NCI-H524 (cell line): ENCODE data around the gene BCL7C.
A peak's percentile ranks its signal among the peaks of the same experiment; 100 is the strongest.
"Not testable (repeated sequence)": the region's sequence is repeated elsewhere in the genome, so short reads cannot be mapped to it uniquely, and the experiment has no call there.

Experiments
- DNase-seq, 2 experiments: peaks; one replicate each; lab custom pipeline; 2025; lab: John Stamatoyannopoulos, UW

Gene BCL7C

DNA sequence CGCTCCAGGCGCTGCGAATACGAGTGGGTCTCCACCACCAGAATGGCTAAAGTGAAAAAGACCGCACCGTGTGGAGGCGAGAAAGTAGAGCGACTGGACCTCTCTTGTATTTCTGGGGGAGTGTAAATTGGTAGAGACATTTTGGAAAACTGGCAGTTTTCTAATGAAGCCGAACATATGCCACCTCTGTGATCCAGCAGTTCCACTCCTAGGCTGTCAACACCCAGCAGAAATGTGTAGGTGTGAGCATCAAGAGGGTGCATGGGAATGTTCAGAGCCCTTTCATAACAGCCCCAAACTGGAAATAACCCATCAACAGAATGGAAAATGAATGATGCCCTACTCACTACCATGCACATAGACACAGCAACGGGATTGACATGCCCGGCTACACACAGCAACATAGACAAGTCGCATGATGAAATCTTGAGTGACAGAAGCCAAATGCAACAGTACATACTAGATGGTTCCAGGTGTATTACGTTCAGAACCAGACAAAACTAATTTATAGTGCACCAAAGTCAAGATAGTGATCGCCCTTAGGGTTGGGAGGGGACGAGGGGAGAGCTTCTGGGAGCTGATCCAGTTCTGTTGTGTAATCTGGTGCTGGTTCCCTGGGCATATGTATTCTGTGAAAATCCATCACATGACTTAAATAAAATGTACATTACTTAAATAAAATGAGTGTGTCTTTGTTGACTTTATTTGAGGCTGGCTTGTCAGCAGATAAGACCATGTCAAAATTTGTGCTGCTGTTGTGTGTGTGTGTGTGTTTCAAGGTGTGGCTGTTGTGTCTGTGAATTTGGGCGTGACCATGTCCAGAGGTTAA lies 877 bp upstream of the BCL7C start:
- no peak for DNase-seq

DNA sequence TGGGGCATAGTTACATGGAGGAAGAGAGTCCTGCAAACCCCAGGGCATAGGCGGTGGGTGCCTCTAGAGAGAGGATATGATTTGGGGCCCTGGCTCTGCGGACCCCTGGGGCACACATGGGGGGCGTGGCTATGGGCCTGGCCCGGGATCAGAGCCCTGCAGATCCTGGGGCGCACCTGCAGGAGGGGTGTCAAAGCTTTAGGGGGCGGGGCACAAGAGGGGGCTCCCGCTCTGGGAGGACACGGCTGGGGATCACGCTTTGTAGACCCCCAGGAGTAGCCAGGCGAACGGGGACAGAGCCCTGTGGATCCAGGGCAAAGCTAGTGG lies 497 bp downstream of the BCL7C start:
- peak in 1 of 2 experiments; percentile 31 for DNase-seq

DNA sequence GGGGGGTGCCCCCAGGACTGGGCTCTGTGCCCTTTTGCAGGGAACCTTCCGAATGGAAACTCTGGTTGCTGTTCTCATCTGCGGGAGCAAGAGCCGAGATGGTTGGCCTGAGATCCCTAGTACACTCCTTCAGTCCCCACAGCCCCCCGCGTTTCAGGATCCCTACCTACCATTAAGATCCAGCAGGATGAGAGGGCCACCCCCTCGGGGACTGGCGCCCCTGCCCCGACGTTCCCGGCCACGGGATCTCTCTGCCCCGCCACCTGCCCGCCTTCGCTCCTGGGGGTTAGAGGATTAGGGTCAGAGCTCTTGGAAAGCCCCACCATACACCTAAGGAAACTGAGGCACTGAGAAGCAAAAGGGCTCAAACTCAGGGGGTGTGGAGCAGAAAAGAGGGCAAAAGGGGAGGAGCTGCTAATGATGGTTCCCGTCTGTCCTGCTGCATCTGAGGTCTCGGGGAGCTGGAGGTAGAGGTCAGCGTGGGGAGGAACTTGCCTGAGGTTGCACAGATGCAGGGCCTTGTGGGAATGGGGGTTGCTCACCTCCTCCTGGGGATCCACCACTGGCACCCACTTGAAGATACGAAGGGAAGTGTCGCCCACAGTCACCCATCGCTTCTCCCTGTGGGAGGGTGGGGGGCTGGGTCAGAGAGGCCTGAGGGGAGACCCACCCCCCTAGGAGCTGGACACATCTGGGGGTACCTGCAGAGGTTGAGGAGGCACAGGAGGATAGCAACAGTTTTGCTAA lies 1.0 kb downstream of the BCL7C start:
- DNase-seq = no peak

DNA sequence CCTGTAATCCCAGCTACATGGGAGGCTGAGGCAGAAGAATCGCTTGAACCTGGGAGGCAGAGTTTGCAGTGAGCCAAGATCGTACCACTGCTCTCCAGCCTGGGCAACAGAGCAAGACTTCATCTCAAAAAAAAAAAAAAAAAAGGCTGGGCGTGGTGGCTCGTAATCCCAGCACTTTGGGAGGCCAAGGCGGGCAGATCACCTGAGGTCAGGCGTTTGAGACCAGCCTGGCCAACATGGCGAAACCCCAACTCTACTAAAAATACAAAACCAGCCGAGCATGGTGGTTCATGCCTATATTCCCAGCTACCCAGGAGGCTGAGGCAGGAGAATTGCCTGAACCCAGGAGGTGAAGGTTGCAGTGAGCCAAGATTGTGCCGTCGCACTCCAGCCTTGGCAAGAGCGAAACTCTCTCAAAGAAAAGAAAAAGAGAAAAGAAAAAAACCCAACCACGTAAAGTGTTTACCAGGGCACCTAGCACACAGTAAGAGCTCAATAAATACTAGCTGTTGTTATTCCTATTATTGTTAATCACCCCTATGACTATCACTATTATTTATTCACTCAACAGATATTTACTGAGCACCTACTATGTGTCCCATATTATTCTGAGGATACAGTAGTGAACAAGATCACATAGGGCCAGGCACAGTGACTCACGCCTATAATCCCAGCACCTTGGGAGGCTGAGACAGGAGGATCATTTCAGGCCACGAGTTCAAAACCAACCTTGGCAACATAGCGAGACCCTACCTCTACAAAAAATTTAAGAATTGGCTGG lies 2.6 kb downstream of the BCL7C start:
- DNase-seq = not testable (repeated sequence)

DNA sequence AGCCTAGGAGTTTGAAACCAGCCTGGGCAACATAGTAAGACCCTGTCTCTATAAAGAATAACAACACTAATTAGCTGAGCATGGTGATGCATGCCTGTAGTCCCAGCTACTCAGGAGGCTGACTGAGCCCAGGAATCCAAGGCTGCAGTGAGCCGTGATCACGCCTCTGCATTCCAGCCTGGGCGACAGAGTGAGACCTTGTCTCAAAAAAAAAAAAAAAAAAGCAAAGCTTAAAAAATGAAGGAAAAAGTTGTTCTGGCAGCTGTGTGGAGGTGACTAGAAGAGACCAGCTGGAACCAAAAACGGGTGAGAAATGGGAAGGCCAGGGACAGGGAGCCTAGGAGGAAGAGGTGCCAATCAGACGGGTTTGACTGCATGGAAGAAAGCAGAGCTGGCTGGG lies 4.2 kb downstream of the BCL7C start:
- DNase-seq = no peak

DNA sequence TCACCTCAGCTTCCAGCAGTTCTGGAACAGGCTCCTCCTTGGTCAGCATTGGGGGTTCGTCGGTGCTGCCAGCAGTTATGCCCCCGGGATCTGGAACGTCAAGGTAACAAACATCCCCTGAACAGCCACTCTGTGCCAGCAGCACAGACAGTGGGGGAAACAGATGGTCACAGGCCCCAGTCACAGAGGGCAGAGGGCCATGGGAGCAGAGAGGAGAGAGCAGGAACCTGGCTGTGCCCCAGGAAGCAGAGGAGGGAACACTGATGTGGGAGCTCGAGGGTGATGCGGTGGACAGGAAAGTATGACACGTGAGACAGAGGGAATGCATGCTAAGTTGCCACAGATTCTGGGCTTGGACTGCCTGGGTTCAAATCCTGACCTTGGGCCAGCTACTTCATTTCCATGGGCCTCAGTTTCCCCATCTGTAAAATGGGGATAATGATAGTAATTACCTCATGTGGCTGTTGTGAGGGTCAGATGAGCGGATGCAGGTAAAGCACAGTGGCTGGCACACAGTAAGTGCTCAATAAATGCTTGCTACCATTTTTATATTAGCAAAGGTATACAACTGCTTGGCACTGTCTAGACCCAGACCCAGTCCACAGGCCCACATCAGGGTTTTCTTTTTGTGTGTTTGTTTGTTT lies 4.9 kb downstream of the BCL7C start:
- no peak for DNase-seq

DNA sequence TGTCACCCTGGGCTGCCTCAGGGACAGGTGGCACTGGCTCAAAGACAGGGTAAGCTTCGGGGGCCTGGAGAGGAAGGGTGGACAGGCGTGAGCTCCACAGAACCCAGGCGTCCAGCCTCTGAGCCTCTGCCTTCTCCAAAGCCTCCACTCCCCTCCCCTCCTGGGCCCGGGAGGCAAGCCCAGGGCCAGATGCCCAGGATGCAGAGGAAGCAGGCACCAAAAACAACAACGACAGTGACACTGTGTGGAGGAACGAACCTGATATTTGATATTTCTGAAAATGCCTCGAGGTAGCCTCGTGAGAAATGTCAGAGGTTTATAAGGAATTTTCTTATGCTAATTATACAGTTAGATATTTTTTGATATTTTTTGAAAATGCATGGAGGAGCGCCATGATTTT lies 6.0 kb downstream of the BCL7C start:
- no peak for DNase-seq

DNA sequence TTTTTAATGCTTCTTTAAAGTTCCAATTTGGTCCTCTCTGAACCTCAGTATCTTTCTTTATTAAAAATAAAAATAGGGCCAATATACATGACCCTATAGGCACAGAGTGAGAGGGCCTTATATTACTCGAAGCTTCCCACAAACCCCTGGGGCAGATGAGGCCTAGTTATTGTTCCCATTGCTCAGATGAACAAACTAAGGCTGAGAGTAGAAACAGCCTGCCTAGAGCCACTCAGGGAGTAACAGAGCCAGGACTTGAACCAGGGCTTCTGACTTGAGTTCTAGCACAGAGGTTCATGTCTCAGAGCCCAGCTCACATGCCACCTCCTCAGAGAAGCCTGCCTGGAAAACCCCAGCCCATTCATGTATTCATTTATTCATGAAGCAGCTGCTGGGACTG lies 7.7 kb downstream of the BCL7C start:
- DNase-seq = no peak

DNA sequence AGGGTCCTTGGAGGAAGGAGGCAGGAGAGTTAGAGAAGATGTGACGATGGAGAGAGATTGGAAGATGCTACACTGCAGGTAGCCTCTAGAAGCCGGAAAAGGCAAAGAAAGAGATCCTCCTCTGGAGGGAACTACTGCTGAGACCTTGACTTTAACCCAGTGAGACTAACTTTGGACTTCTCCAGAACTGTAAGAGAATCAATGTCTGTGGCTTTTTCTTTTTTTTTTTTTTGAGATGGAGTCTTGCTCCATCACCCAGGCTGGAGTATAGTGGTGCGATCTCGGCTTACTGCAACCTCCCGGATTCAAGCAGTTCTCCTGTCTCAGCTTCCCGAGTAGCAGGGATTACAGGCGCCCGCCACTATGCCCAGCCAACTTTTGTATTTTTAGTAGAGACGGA lies 8.7 kb downstream of the BCL7C start:
- DNase-seq = no peak

DNA sequence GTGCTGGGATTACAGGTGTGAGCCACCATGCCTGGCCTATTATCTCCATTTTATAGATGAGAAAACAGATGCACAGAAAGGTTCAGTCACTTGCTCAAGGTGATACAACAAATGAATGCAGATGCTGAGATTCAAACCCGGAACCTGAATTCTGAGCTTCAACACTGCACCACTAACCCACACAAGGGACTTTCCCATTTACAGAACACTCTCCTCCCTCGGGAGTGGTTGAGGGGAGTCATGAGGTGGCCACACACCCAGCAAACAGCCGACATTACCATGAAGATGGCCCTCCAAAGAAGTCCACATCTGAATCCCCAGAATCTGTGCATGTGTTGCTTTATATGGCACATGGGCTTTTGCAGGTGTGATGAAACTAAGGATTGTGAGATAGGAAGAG lies 9.1 kb downstream of the BCL7C start:
- no peak for DNase-seq

DNA sequence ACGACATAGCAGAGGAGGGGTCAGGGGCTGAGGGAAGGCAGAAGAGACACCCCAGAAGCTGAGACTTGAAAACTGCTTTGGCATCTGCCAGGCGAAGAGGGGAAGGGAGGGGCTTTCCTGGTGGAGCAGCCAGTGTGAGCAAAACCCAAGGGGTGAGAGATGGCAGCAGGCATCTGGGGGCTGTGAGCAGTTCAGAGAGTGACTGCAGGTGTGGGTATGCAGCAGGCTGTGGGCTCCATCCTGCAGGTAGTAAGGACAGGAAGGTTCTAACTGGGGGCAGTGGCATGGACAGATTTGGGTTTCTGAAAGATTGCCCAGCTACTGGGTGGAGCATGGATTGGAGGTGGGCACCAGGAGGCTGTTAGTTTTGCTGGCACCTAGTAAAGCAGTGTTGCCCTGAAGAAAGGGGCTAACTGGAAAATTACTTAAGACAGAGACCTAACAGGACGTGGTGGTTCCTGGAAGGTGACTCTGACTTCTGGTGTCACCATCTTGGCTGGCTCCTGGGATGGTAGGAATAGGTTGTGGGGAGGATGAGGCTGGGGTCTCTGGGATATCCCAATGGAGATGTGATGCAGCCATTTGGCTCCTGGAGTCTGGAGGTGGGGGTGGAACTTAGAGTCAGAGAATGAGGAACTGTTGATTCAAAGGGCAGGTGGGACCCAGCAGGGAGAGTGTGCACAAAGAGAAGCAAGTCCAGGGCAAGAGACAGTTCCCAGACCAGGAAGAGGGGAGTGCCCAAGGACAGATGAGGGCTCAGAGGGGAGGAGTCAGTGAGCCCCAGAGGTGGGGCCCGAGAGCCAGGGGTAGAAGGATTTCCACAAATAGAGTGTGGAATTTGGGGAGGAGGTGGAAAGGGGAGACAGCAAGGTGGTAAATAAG lies 11.2 kb downstream of the BCL7C start:
- DNase-seq = no peak

DNA sequence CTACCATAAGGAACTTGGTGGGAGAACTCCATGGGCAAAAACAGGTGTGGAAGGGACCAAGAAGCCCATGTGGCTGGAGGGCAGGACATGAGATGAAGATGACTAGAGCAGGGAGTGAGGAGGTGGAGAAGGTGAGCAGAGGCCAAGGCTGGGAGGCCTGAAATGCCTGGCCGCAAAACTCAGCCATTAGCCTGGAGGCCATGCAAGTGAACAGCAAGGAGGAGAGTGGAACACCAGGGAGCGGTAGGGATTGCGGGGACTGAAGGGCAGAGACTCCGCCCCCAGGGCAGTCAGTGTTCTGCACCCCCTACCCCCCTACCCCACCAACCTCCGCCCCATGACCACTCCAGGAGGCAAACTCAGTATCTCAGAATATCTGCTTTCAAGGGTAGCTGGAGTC lies 17.0 kb downstream of the BCL7C start:
- no peak for DNase-seq

DNA sequence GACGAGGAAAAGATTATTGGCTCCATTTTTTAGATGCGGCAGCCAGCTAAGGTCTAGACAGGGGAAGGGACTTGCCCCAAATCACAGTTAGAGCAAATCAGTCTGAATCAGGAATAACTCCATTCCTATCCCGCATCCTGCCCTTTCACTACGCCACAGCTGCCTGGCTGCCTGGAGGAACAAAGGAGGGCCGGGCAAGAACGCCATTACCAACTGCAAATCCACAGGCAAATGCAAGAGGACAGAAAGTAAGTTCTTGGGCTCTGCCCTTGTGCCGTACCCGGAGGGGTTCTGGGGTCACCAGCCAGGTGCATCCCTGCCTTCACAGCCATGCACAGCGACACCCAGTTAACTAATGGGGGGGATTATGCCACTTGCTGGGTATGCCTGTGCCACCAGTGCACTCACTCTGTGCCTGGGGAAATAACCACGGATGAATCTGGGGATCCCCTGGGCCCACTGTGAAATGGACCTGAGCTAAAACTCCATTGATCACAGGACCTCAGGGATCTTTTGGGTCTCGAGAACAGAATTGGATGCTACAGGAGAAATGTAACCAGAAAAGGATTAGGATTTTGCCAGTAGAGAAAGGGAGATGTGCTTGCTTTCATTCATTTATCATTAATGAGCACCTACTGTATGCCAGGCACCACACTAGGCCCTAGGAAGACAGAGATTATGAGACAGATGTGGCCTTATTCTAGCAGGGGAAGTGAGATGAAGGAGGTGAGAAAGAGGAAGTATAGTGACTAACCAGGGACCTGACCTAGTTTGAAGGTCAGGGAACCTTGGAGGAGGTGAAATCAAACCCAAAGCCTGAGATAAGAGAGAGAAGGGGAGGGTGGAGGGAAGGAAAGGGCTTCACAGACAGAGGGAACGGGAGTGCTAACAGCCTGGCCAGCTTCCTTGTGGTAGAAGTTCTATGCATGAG lies 17.7 kb downstream of the BCL7C start:
- DNase-seq = no peak

DNA sequence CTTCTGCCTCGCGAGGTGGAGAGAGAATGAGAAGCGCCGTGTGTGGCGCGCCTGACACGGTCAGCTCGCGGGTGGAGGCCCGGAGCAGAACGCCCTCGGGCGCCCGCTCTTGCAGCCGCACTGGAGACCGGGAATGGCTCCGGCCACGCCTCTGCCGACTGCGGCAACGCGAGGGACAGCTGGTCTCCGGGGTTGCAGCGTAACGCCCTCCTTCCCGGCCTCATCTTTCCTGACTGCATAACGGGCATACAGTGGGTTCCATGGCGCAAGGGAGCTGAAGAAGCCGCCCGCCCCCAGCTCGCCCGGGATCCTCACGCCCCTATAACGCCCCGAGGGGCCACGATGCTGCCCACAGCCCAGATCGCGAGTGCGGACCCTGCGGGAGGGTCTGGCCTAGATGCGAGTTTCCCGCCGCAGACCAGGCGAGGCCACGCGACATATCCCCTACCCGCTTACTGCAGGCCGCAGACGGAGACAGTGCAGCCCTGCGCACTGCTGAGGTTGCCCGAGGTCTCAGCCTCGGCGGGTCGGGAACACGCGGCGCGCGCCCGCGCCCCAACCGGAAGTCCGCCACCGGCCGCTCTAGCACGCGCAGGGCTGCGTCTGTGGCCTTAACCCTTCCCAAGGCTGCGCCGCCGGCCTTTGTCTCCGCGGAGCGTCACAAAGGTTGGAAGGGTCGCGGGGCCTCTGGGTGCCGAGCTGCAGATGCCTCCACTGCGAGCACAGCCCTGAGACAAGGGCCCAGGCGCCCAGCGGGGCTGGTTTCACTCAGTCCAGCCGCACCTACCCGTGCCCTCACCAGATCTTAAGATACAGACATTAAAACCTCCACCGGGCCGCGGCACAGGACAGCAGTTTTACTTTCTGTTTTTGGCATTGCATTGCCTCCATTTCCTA lies 18.8 kb downstream of the BCL7C start:
- peak; percentile 82 to 91 for DNase-seq

DNA sequence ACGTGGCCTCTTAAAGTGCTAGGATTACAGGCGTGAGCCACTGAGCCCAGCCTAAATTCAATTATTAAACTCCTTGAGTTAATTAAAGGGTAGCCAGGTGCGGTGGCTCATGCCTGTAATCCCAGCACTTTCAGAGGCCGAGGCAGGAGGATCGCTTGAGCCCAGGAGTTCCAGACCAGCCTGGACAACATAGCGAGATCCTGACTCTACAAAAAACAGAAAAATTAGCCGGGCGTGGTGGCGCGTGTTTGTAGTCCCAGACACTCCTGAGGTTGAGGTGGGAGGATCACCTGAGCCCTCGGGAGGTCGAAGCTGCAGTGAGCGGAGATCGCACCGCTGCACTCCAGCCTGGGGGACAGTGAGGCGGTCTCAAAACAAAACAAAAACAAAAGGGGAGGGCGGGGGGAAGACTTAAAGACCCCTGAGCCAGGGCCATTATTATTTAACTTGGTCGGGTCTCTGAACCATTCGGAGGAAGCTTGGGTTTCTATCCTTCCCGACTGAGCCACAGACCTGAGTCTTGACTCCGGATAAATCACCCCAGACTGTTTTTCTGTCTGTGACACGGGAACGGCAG lies 19.5 kb downstream of the BCL7C start:
- DNase-seq = no peak

DNA sequence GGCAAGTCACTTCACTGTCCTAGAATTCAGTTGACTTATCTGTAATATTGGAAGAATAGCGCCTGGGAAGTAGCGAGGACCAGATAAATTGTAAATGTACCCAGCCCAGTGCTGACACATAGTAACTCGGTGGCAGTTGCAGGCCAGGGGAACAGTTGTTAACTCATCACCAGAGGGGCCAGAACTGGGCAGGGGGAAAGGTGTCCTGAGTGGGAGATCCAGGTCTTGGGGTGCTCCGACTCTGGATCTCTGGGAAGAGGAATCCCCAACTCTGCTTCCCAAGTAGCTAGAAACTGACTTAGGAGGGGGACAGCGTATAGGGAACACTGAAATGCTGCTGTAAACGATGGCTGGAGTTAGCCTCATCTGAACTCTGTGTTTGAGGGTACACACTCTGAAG lies 23.0 kb downstream of the BCL7C start:
- DNase-seq = no peak

DNA sequence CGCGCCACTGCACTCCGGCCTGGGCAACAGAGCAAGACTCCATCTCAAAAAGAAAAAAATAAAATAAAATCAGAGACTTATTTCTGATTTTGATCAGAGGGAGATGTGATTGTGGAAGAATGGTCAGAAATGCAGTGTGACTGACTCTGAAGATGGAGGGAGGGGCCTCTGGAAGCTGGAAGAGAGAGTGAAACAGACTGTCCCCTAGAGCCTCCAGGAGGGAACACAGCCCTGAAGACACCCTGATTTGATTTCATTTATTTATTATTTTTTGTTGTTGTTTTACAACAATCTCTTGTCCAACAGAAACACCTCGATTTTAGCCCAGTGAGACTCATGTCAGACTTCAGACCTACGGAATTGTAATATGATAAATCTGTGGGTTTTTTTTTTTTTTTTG lies 26.1 kb downstream of the BCL7C start:
- no peak for DNase-seq

DNA sequence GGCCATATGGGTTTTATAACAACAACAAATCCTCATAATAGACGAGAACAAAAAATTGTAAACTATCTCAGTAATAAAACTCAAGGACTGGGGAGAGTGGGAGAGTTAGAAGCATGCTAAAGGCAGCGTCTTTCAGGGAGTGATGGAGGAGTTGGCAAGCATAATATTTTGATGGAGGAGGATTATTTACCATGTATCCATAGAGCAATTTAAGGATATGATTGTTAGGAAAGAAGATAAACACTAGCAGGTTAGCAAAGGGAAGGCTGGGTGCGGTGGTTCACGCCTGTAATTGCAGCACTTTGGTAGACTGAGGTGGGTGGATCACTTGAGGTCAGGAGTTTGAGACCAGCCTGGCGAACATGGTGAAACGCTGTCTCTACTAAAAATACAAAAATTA lies 27.8 kb downstream of the BCL7C start:
- no peak for DNase-seq

DNA sequence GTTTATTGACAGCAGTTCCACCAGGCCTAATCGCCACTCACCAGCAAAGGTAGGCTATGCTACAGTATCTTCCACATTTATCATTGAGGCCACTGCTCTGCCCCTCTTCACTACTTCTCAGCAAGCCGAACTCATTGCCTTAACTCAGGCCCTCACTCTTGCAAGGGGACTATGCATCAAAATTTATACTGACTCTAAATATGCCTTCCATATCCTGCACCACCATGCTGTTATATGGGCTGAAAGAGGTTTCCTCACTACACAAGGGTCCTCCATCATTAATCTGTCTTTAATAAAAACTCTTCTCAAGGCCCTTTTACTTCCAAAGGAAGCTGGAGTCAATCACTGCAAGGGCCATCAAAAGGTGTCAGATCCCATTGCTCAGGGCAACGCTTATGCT lies 30.7 kb downstream of the BCL7C start:
- DNase-seq = not testable (repeated sequence)
